OCI-M2 (cell line): ENCODE measurements around the gene TANC1.

Experiments used
- DNase-seq: peaks from one replicate; lab custom pipeline; 2025; ENCODE audit not compliant: unreplicated experiment; lab: John Stamatoyannopoulos, UW

The TANC1 gene

GRCh38 chr2:159053161-159054031 lies 85.0 kb downstream of the TANC1 start:
- no peak for DNase-seq

GRCh38 chr2:159054032-159054334 lies 85.5 kb downstream of the TANC1 start:
- DNase-seq, result no peak

GRCh38 chr2:159054985-159055384 lies 86.5 kb downstream of the TANC1 start:
- DNase-seq, result no peak

GRCh38 chr2:159060518-159060917 lies 92.1 kb downstream of the TANC1 start:
- no peak for DNase-seq

GRCh38 chr2:159063677-159064076 lies 95.2 kb downstream of the TANC1 start:
- no peak for DNase-seq

- no peak for DNase-seq
Observed at GRCh38 chr2:159064446-159065301, 96.2 kb downstream of the TANC1 start.

- DNase-seq, result no peak
Observed at GRCh38 chr2:159065313-159065712, 96.9 kb downstream of the TANC1 start.

- DNase-seq, result no peak
Observed at GRCh38 chr2:159065891-159066290, 97.5 kb downstream of the TANC1 start.

GRCh38 chr2:159066541-159067156 lies 98.2 kb downstream of the TANC1 start:
- no peak for DNase-seq

- DNase-seq, result no peak
Observed at GRCh38 chr2:159067971-159068370, 99.5 kb downstream of the TANC1 start.

GRCh38 chr2:159069229-159069628 lies 100.8 kb downstream of the TANC1 start:
- DNase-seq, result no peak

GRCh38 chr2:159070235-159070634 lies 101.8 kb downstream of the TANC1 start:
- no peak for DNase-seq

GRCh38 chr2:159071190-159071915 lies 102.9 kb downstream of the TANC1 start:
- no peak for DNase-seq

GRCh38 chr2:159072795-159073194 lies 104.4 kb downstream of the TANC1 start:
- no peak for DNase-seq

- no peak for DNase-seq
Observed at GRCh38 chr2:159073256-159073655, 104.8 kb downstream of the TANC1 start.

- no peak for DNase-seq
Observed at GRCh38 chr2:159074605-159075004, 106.2 kb downstream of the TANC1 start.

- DNase-seq, result no peak
Observed at GRCh38 chr2:159075727-159076126, 107.3 kb downstream of the TANC1 start.

- no peak for DNase-seq
Observed at GRCh38 chr2:159076241-159076640, 107.8 kb downstream of the TANC1 start.

- no peak for DNase-seq
Observed at GRCh38 chr2:159077869-159078268, 109.4 kb downstream of the TANC1 start.

- DNase-seq, result no peak
Observed at GRCh38 chr2:159078443-159078842, 110.0 kb downstream of the TANC1 start.

- no peak for DNase-seq
Observed at GRCh38 chr2:159080641-159081040, 112.2 kb downstream of the TANC1 start.
